Thyroid gland (tissue), 4 donors: ENCODE measurements around the gene NLRP8. TPM values are rescaled to one million over a fixed set of nuclear protein-coding genes. Genes with fewer than 3 reads are reported as not detected.
"Not testable (repeated sequence)": the region's sequence is repeated elsewhere in the genome, so short reads cannot be mapped to it uniquely, and the experiment has no call there.

Source experiments
- DNase-seq, 2 donors: peaks; one replicate each; pipeline ENCODE4 v3.0.0-alpha.2; 2019
- H3K27ac ChIP-seq, 3 donors: fragments of 200-600 bp; sonication (generic); 1 replicate in 2 of 3; 2 replicates in 1 of 3; pipeline ENCODE4 v1.5.1; 2016 to 2019; ENCODE audit warnings: mild to moderate bottlenecking in 1 of 3, moderate library complexity in 1 of 3
- H3K27me3 ChIP-seq: fragments of 200-600 bp; sonication (generic); one replicate; pipeline ENCODE4 v1.5.1; 2019
- H3K36me3 ChIP-seq, 2 donors: fragments of 200-600 bp; sonication (generic); one replicate each; pipeline ENCODE4 v1.5.1; 2016 to 2019
- H3K4me1 ChIP-seq, 2 donors: fragments of 200-600 bp; sonication (generic); one replicate each; pipeline ENCODE4 v1.5.1; 2017 to 2019
- H3K4me3 ChIP-seq, 3 donors: fragments of 200-600 bp; sonication (generic); replicated peaks in 1 of 3; 1 replicate in 2 of 3; 2 replicates in 1 of 3; pipeline ENCODE4 v1.5.1; 2016; ENCODE audit warnings: mild to moderate bottlenecking in 1 of 3
- H3K9me3 ChIP-seq: fragments of 200-600 bp; sonication (generic); one replicate; pipeline ENCODE4 v1.5.1; 2017
- CTCF ChIP-seq, 6 experiments: fragments of 200-600 bp in 3 of 6; fragments of 450-650 bp in 3 of 6; sonication (generic) in 3 of 6; IDR thresholded peaks; one replicate each; pipeline ENCODE4 v1.5.1; 2016 to 2019; ENCODE audit warnings: antibody characterized with exemption in 6 of 6, mild to moderate bottlenecking in 2 of 6, inconsistent platforms in 1 of 6, moderate library complexity in 1 of 6
- POLR2A ChIP-seq, 2 donors: fragments of 450-650 bp; IDR thresholded peaks; one replicate each; pipeline ENCODE4 v1.6.1; 2017; ENCODE audit warnings: antibody characterized with exemption in 2 of 2, mild to moderate bottlenecking in 2 of 2, moderate library complexity in 1 of 2
- WGBS, 2 donors: methylation state at CpG; one replicate each; pipeline ENCODE4 v1.1.5; 2017; 5-methylcytosine and 5-hydroxymethylcytosine counted together
- intact Hi-C: fragments of 100-400 bp; cut with DNase I; formaldehyde crosslinking; loops from one replicate; pipeline ENCODE4 v1.15.1; 2023
- total RNA-seq, 4 donors: library from RNA; depleted of rRNA; stranded (reverse); fragments of >200 nt; gene quantifications; one replicate each; pipeline ENCODE4 v1.2.3, GENCODE V29; 2016

The NLRP8 gene
- total RNA-seq, 4 donors from 2014 or later: not detected

- H3K9me3 ChIP-seq: no peaks in the 10 kb centered on the region
- no peaks in the 10 kb centered on the region for H3K36me3 ChIP-seq
- H3K27ac ChIP-seq: no peak within 1 kb of the TSS
- no peaks in the 10 kb centered on the region for H3K4me1 ChIP-seq
- no peak within 1 kb of the TSS for H3K4me3 ChIP-seq
- 38 to 52% methylated on average over 9 to 10 of the region's 10 CpGs for WGBS, 2 donors
- intact Hi-C loops: no loop called here
- no peaks in the 10 kb centered on the region for H3K27me3 ChIP-seq
- TF ChIP-seq POLR2A (IDR thresholded peaks at IDR 0.05) (no peak), CTCF (IDR thresholded peaks at IDR 0.05) (no peak)
- DNase-seq: no peak
Measured at GRCh38 chr19:55986487-55986886, 38.9 kb downstream of the NLRP8 start, which contains the start of gene NLRP5. NLRP5 (plus strand) TSS chr19:55986775.

- H3K36me3 ChIP-seq: no peaks in the 10 kb centered on the region
- no peaks in the 10 kb centered on the region for H3K9me3 ChIP-seq
- H3K4me3 ChIP-seq: no peak overlapping the region
- WGBS, 2 donors: 73 to 83% methylated on average over 5 of the region's 5 CpGs
- DNase-seq: no peak
- TF ChIP-seq POLR2A (IDR thresholded peaks at IDR 0.05) (no peak), CTCF (IDR thresholded peaks at IDR 0.05) (no peak)
- no peaks in the 10 kb centered on the region for H3K27me3 ChIP-seq
- intact Hi-C loops: no loop called here
- H3K27ac ChIP-seq: no peak overlapping the region
- H3K4me1 ChIP-seq: no peaks in the 10 kb centered on the region
Measured at GRCh38 chr19:55990831-55991230, 43.2 kb downstream of the NLRP8 start.

- intact Hi-C loops: no loop called here
- no peak for TF ChIP-seq POLR2A (IDR thresholded peaks at IDR 0.05)
- no peak for TF ChIP-seq CTCF (IDR thresholded peaks at IDR 0.05)
- Histone ChIP-seq H3K36me3 (no peaks in the 10 kb centered on the region), H3K4me1 (no peaks in the 10 kb centered on the region), H3K27ac (no peak overlapping the region), H3K9me3 (no peaks in the 10 kb centered on the region), H3K27me3 (no peaks in the 10 kb centered on the region), H3K4me3 (no peak overlapping the region)
- 35 to 59% methylated on average over 1 of the region's 1 CpG for WGBS, 2 donors
- no peak for DNase-seq
Measured at GRCh38 chr19:55993492-55993891, 45.9 kb downstream of the NLRP8 start.

- intact Hi-C loops: no loop called here
- WGBS, 2 donors: 64 to 72% methylated on average over 1 of the region's 1 CpG
- no peak overlapping the region for H3K27ac ChIP-seq
- no peaks in the 10 kb centered on the region for H3K9me3 ChIP-seq
- no peaks in the 10 kb centered on the region for H3K4me1 ChIP-seq
- H3K4me3 ChIP-seq: no peak overlapping the region
- no peaks in the 10 kb centered on the region for H3K36me3 ChIP-seq
- no peaks in the 10 kb centered on the region for H3K27me3 ChIP-seq
- DNase-seq: no peak
- TF ChIP-seq POLR2A (IDR thresholded peaks at IDR 0.05): no peak
Measured at GRCh38 chr19:56014765-56015164, 67.1 kb downstream of the NLRP8 start.

GRCh38 chr19:56015756-56016155 lies 68.1 kb downstream of the NLRP8 start:
- Histone ChIP-seq H3K4me1 (no peaks in the 10 kb centered on the region), H3K27me3 (no peaks in the 10 kb centered on the region), H3K9me3 (no peaks in the 10 kb centered on the region), H3K27ac (no peak overlapping the region), H3K4me3 (no peak overlapping the region), H3K36me3 (no peaks in the 10 kb centered on the region)
- no peak for DNase-seq
- WGBS, 2 donors: 20 to 26% methylated on average over 5 of the region's 5 CpGs
- no peak for TF ChIP-seq CTCF (IDR thresholded peaks at IDR 0.05)
- TF ChIP-seq POLR2A (IDR thresholded peaks at IDR 0.05): no peak
- intact Hi-C loops: no loop called here

- H3K4me3 ChIP-seq, H3K9me3 ChIP-seq, H3K4me1 ChIP-seq, H3K27ac ChIP-seq, H3K36me3 ChIP-seq, intact Hi-C loops, H3K27me3 ChIP-seq, DNase-seq: not testable (repeated sequence)
- WGBS, 2 donors: 44 to 77% methylated on average over 2 of the region's 2 CpGs
Measured at GRCh38 chr19:56019325-56019724, 71.7 kb downstream of the NLRP8 start.

GRCh38 chr19:56020355-56020975 lies 72.8 kb downstream of the NLRP8 start:
- H3K9me3 ChIP-seq, H3K27ac ChIP-seq, H3K4me1 ChIP-seq, H3K36me3 ChIP-seq, H3K4me3 ChIP-seq, intact Hi-C loops, DNase-seq, H3K27me3 ChIP-seq: not testable (repeated sequence)
- WGBS, 2 donors: 64 to 66% methylated on average over 6 to 7 of the region's 7 CpGs
